Posterior cingulate gyrus (tissue), 11 donors: ENCODE data around the gene COPZ2.
"Not testable (repeated sequence)": the region's sequence is repeated elsewhere in the genome, so short reads cannot be mapped to it uniquely, and the experiment has no call there.

ENCODE experiments used
- DNase-seq, 10 donors: peaks; one replicate each; pipeline versions ENCODE4 v3.0.0 to v3.0.0-alpha.2; 2020 to 2021; ENCODE audit warnings: mixed read lengths in 3 of 10
- intact Hi-C: fragments of 100-400 bp; cut with DNase I; formaldehyde crosslinking; loops from one replicate; pipeline ENCODE4 v1.15.1; 2023

COPZ2 gene

DNA sequence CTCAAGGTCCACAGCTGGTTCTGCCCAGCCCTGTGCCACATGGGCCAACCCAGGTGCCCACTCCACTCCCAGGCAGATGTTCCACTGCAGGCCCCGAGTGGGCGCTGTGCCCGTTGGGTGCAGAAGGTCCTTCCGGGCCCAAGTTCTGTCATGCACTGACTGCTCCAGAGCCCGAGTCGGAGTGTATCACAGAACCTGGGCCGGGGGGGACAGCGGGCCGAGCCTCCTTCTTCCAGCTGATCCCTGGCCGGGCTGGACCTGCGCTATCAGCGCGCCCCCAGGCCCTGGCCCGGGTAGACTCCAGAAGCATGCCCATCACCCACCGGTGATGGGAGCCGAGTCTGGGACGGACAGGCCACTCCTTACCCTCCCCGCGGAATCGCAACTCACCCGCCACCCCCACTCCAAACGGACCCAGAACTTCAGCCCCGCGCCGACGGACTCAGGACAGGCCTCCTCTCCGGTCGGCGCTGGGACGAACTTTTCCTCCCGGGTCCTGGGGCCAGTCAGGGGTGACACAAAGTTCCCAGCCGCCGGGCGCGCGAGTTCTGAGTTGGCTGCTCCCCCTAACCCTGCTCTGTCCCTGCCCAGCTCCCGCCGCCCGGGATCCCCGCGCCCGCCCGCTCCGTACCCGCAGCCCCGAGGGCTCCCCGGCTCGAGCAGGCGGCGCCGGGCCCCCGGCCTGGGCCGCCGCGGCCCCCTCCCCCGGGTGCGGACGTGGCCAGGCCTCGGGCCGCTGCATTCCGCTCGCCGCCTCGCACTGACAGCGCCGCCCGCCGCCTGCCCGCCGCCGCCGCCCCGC, at the start of gene COPZ2:
Gene COPZ2, minus strand, starts transcription at position 762 of the 802 bp plus-strand sequence. Its CDS starts 20 bp downstream, at position 742.
- peak in 2 of 10 donors; percentile 45 to 80 for DNase-seq
- intact Hi-C loops: no loop called here

GRCh38 chr17:48084932-48085331, 47.3 kb upstream of the COPZ2 start:
- DNase-seq: no peak
- intact Hi-C loops: loop anchor here (5.0 kb wide), 1 partner anchor 47 kb away; no protein-coding TSS in a partner anchor

DNA sequence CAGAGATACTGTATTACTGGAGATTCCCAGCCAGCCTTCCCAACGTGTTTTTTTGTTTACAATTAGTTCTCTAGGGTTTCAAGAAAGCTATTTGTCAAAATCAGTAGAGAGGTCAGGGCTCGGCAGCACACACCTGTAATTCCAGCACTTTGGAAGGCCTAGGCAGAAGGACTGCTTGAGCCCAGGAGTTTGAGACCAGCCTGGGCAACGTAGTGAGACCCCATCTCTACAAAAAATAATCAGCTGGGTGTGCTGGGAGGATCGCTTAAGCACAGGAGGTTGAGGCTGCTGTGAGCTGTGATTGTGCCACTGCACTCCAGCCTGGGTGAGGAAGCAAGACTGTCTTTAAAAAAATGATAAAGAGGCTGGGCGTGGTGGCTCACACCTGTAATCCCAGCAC, 44.3 kb upstream of the COPZ2 start:
- intact Hi-C loops: loop anchor here (5.0 kb wide), 1 partner anchor 50 kb away; no protein-coding TSS in a partner anchor
- DNase-seq: no peak

DNA sequence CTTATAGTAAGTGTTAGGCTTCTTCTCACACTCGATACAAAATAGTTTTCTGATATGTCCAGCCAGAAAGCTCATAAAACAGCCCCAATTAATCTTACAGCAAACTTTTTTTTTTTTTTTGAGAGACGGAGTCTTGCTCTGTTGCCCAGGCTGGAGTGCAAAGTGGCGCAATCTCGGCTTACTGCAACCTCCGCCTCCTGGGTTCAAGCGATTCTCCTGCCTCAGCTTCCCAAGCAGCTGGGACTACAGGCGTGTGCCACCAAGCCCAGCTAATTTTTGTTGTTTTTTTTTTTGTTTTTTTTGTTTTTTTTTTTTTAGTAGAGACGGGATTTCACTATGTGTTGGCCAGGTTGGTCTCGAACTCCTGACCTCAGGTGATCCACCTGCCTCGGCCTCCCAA, 39.6 kb upstream of the COPZ2 start:
- peak in 1 of 10 donors; percentile 10 for DNase-seq
- intact Hi-C loops: not testable (repeated sequence)

- peak in 7 of 10 donors; percentile 57 to 89 (median 70) for DNase-seq
Measured at GRCh38 chr17:48074322-48075081, 36.9 kb upstream of the COPZ2 start.

DNA sequence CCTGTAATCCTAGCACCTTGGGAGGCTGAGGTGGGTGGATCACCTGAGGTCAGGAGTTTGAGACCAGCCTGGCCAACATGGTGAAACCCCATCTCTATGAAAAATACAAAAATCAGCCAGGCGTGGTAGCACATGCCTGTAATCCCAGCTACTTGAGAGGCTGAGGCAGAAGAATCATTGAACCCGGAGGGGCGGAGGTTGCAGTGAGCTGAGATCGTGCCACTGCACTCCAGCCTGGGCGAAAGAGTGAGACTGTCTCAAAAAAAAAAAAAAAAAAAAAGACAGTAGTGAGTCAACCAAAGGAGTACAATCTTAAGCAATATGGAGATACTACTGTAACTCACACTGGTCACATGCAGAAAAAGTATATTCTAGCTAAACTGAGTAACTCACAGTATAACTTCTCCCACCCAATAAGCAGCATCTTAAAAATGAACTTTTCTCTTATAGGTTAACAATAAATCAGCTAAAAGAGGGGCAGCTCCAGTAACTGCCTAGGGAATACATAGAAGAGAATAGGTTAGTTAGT, 36.0 kb upstream of the COPZ2 start:
- intact Hi-C loops: loop anchor here (1.0 kb wide), 1 partner anchor 47 kb away; no protein-coding TSS in a partner anchor
- DNase-seq: peak in 1 of 10 donors; percentile 14

More at GRCh38 chr17:48074322-48075081, 36.9 kb upstream of the COPZ2 start:
- intact Hi-C loops: loop anchor here (1.0 kb wide), 1 partner anchor 48 kb away; no protein-coding TSS in a partner anchor

DNA sequence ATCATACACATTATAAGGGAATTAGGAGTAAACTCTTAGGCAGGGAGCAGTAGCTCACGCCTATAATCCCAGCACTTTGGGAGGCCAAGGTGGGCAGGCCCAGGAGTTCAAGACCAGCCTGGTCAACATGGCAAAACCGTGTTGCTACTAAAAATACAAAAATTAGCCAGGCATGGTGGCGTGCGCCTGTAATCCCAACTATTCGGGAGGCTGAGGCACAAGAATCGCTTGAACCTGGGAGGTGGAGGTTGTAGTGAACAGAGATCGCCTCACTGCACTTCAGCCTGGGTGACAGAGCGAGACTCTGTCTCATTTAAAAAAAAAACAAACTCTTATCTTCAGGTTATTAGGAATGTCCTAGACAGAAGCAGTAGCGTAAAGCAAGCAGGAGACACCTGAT, 35.2 kb upstream of the COPZ2 start:
- intact Hi-C loops: not testable (repeated sequence)
- DNase-seq: peak in 1 of 10 donors; percentile 51

DNA sequence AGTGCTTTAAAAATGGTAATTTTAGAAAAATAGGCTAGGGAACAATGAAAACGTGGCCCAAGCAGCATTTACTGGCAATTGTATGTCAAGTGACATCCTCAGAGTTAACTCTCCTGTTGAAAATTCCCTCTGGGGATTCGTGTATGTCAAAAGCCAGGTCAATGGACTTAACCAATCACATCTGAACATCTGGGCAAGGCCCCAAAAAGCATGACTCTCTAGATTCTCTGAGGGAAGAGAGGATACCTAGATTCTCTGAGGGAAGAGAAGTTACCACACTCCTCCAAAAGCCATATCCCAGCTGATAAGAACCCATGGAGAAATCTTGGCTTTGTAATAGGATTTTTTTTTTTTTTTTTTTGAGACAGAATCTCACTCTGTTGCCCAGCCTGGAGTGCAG, 34.1 kb upstream of the COPZ2 start:
- no peak for DNase-seq
- intact Hi-C loops: no loop called here

DNA sequence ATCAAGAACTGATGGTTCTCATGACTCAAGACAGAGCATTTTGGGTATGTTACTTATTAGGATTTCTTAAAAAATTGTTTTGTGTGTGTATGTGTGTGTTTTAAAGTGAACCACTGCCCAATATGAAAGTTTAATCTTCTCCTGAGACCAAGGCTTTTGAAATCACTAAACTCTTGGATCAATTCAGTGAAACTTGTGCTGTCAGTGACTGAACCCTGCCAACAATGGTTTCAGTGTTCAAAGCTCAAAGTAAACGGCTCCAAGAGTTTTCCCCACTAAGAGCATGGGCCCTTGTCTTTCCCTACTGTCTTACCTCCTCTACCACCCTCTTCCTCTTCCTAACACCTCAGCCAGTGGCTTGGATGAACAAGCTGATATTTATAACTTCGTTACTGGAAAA, 32.6 kb upstream of the COPZ2 start:
- no peak for DNase-seq
- intact Hi-C loops: no loop called here

DNA sequence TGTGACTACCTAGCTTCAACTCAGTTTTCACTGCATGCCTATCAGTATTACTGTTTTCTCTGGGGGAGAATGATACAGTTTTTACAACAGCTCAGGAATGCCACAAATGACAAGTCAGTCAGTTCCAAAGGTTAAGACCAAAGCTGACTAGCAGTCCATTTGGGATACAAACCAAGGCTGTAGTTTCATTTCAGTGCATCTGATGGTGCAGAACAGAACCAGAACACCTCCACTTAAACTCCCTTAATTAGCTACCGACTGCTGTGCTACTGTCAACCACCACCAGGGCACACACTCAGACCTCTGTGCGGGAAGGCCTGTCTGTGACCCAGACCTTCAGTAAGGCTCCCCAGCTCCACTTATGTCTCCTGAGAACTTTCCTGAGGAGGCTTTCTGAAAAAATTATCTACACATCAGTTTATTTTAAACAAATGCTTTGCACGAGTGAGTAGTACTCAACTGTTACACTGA, 30.9 kb upstream of the COPZ2 start:
- intact Hi-C loops: no loop called here
- DNase-seq: peak in 1 of 10 donors; percentile 1

DNA sequence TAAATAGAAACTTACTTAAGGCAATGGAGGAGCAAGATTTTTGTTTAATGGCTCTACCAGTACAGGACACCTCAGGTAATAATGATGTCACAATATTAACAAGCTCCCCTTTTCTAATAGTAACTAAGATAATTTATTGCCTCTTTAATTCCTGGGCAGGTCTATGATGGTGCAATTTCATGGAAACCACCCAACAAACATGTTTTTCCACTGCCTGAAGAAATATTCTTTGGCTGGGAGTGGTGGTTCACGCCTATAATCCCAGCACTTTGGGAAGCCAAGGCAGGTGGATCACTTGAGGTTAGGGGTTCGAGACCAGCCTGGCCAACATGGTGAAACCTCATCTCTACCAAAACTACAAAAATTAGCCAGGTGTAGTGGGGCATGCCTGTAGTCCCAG, 30.2 kb upstream of the COPZ2 start:
- DNase-seq, intact Hi-C loops: not testable (repeated sequence)

DNA sequence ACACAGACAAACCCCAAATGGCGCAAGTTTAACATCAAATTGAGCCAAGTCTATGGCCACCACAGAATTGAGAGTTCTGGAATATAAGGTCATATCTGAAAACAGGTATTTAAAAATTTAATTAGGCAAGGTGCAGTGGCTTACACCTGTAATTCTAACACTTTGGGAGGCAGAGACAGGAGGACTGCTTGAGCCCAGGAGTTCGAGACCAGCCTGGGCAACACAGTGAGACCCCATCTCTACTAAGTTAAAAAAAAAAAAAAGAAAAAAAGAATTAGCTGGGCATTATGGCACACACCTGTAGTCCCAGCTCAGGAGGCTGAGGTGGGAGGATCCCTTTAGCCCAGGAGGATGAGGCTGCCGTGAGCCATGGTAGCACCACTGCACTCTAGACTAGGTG, 29.6 kb upstream of the COPZ2 start:
- intact Hi-C loops: no loop called here

DNA sequence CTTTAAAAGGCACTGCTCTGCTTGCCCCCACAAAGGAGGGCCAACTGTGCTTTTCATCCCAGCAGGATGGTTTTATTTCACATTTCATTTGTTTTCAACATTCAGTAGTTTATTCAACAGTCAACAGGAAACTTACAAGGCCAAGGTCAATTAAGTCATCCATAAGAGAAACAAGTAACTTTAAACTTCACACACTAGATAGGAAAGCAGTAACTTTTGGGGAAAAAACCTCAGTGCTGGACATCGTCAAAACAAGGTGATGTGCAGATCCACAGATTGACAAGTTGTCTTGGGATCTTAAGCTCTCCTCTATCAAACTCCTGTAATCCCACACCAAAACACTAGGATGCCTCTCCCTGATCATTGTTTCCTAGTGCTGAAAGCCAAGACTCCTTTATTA, 29.1 kb upstream of the COPZ2 start:
- intact Hi-C loops: no loop called here
- no peak for DNase-seq

More for the DNA sequence above, 29.6 kb upstream of the COPZ2 start:
- no peak for DNase-seq

GRCh38 chr17:48066192-48066591, 28.6 kb upstream of the COPZ2 start:
- DNase-seq: no peak
- intact Hi-C loops: no loop called here

GRCh38 chr17:48064638-48065037, 27.0 kb upstream of the COPZ2 start:
- intact Hi-C loops: no loop called here
- no peak for DNase-seq

DNA sequence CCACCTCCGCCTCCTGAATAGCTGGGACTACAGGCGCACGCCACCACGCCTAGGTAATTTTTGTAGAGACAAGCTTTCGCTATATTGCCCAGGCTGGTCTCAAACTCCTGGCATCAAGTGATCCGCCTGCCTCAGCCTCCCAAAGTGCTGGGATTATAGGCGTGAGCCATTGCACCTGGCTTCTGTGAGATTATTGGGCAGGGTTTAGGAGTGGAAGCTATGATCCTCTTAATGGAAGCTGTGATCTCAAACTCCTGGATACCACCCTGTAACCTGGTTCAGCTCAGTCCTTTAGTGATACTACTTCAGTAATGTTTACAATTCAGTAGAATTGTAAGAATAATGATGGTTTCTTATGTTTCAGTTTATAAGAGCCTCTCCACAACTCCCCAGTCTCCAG, 24.7 kb upstream of the COPZ2 start:
- intact Hi-C loops: no loop called here
- DNase-seq: no peak

DNA sequence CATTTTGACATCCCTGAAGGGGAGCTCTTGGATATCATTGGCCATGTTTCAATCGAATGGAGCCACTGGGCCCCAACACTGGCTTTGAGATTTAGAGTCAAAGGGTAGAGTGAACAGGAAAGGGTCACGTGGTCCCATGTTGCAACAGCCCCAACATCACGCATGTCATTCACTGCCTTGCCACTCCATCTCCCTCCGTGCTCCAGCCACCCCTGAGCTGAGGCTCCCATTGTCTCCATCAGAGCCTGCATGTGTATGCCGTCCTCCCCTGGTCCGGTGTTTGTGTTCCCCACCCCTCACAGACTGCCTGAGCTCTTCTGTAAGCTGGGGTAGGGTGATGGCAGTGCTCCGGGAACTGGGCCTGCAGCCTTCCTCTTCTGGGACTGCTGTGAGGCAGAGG, 22.7 kb upstream of the COPZ2 start:
- intact Hi-C loops: no loop called here

GRCh38 chr17:48059125-48059668, 21.6 kb upstream of the COPZ2 start:
- DNase-seq: peak in 3 of 10 donors; percentile 78 to 82 (median 81)
- intact Hi-C loops: no loop called here

More for the DNA sequence above, 22.7 kb upstream of the COPZ2 start:
- DNase-seq: peak in 1 of 10 donors; percentile 57

DNA sequence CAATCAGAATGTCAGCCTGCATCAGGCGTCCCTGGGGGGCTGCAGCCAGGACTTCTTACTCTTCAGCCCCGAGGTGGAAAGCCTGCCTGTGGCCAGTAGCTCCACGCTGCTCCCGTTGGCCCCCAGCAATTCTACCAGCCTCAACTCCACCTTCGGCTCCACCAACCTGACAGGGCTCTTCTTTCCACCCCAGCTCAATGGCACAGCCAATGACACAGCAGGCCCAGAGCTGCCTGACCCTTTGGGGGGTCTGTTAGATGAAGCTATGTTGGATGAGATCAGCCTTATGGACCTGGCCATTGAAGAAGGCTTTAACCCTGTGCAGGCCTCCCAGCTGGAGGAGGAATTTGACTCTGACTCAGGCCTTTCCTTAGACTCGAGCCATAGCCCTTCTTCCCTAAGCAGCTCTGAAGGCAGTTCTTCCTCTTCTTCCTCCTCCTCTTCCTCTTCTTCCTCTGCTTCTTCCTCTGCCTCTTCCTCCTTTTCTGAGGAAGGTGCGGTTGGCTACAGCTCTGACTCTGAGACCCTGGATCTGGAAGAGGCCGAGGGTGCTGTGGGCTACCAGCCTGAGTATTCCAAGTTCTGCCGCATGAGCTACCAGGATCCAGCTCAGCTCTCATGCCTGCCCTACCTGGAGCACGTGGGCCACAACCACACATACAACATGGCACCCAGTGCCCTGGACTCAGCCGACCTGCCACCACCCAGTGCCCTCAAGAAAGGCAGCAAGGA, 21.0 kb upstream of the COPZ2 start:
- DNase-seq: peak in 1 of 10 donors; percentile 57
- intact Hi-C loops: no loop called here

- peak in 1 of 10 donors; percentile 24 for DNase-seq
- intact Hi-C loops: no loop called here
Measured at GRCh38 chr17:48057626-48058025, 20.0 kb upstream of the COPZ2 start.
